ENCODE results near the gene UTP18. TPM values are rescaled to one million over a fixed set of nuclear protein-coding genes. Genes with fewer than 3 reads are reported as not detected.
"Not testable (repeated sequence)": the region's sequence is repeated elsewhere in the genome, so short reads cannot be mapped to it uniquely, and the experiment has no call there.

Gene UTP18
- total RNA-seq, 3 donors from 2014 or later (not counting 1 experiment from before 2014, with no cell fraction given): 33.5 to 40.3 (median 34.6) TPM

GRCh38 chr17:51261024-51261963, 948 bp downstream of the UTP18 start:
- H3K27me3 ChIP-seq (ENCODE audit: control insufficient read depth, insufficient read depth, low read length): no peaks in the 10 kb centered on the region
- H3K36me3 Mint-ChIP-seq: no peaks in the 10 kb centered on the region
- H3K9me3 Mint-ChIP-seq: no peaks in the 10 kb centered on the region
- H3K27me3 Mint-ChIP-seq (ENCODE audit: low read depth in 2 of 2): no peaks in the 10 kb centered on the region
- peak overlapping the region; percentile 92 for H3K4me3 Mint-ChIP-seq
- DNase-seq (no peak), ATAC-seq (no peak)
- H3K27ac ChIP-seq (ENCODE audit: low read length): peak overlapping the region; percentile 76
- intact Hi-C loops (cut with micrococcal nuclease): loop anchor here (2.0 to 5.0 kb wide), 2 partner anchors 94 to 109 kb away; partner anchors contain the start of genes NME1 and NME2
- H3K9me3 ChIP-seq (ENCODE audit: control insufficient read depth, insufficient read depth, low read length): no peaks in the 10 kb centered on the region
- H3K27ac Mint-ChIP-seq: peak overlapping the region; percentile 82 to 97
- H3K36me3 ChIP-seq (ENCODE audit: control insufficient read depth, insufficient read depth, low read length): peaks cover 16% of the 10 kb centered on the region
- H3K4me3 ChIP-seq (ENCODE audit: low read length): peak overlapping the region; percentile 53
- peaks cover 36 to 45% of the 10 kb centered on the region in 2 donors for H3K4me1 Mint-ChIP-seq
- no peak for TF ChIP-seq CTCF (IDR thresholded peaks at IDR 0.05)
- peaks cover 26% of the 10 kb centered on the region for H3K4me1 ChIP-seq (ENCODE audit: control insufficient read depth, insufficient read depth, low read length)
- WGBS (ENCODE audit: insufficient coverage): 6% methylated on average over 42 of the region's 42 CpGs

GRCh38 chr17:51263006-51263405, 2.7 kb downstream of the UTP18 start:
- Mint-ChIP-seq H3K4me1 (peaks cover 30 to 37% of the 10 kb centered on the region in 2 donors), H3K27ac (peak overlapping the region in 1 of 2 donors; percentile 21), H3K4me3 (peak overlapping the region; percentile 65), H3K27me3 (ENCODE audit: low read depth in 2 of 2) (no peaks in the 10 kb centered on the region), H3K36me3 (peaks cover 7% of the 10 kb centered on the region), H3K9me3 (no peaks in the 10 kb centered on the region)
- DNase-seq (no peak), ATAC-seq (no peak)
- Histone ChIP-seq H3K9me3 (ENCODE audit: control insufficient read depth, insufficient read depth, low read length) (no peaks in the 10 kb centered on the region), H3K27ac (ENCODE audit: low read length) (no peak overlapping the region), H3K4me1 (ENCODE audit: control insufficient read depth, insufficient read depth, low read length) (peaks cover 26% of the 10 kb centered on the region), H3K27me3 (ENCODE audit: control insufficient read depth, insufficient read depth, low read length) (no peaks in the 10 kb centered on the region), H3K36me3 (ENCODE audit: control insufficient read depth, insufficient read depth, low read length) (peaks cover 27% of the 10 kb centered on the region), H3K4me3 (ENCODE audit: low read length) (no peak overlapping the region)
- intact Hi-C loops (cut with micrococcal nuclease): loop anchor here (5.0 kb wide), 1 partner anchor 111 kb away; the partner anchor contains the start of gene NME1
- WGBS (ENCODE audit: insufficient coverage): 98% methylated on average over 3 of the region's 3 CpGs
- TF ChIP-seq CTCF (IDR thresholded peaks at IDR 0.05): no peak

- H3K9me3 ChIP-seq (ENCODE audit: control insufficient read depth, insufficient read depth, low read length); H3K9me3 Mint-ChIP-seq; H3K36me3 Mint-ChIP-seq; H3K4me3 Mint-ChIP-seq; H3K4me3 ChIP-seq (ENCODE audit: low read length); H3K27ac ChIP-seq (ENCODE audit: low read length); H3K27ac Mint-ChIP-seq; DNase-seq; ATAC-seq; H3K27me3 ChIP-seq (ENCODE audit: control insufficient read depth, insufficient read depth, low read length); H3K27me3 Mint-ChIP-seq (ENCODE audit: low read depth in 2 of 2): not testable (repeated sequence)
- peaks cover 19 to 27% of the 10 kb centered on the region in 2 donors for H3K4me1 Mint-ChIP-seq
- Histone ChIP-seq H3K36me3 (ENCODE audit: control insufficient read depth, insufficient read depth, low read length) (peaks cover 40% of the 10 kb centered on the region), H3K4me1 (ENCODE audit: control insufficient read depth, insufficient read depth, low read length) (peaks cover 14% of the 10 kb centered on the region)
- WGBS (ENCODE audit: insufficient coverage): 73% methylated on average over 4 of the region's 4 CpGs
- intact Hi-C loops (cut with micrococcal nuclease): loop anchor here (5.0 kb wide), 1 partner anchor 112 kb away; the partner anchor contains the start of gene NME1
These were observed 4.1 kb downstream of the UTP18 start for GRCh38 chr17:51264466-51264865.

- H3K36me3 Mint-ChIP-seq: peaks cover 16% of the 10 kb centered on the region
- intact Hi-C loops (cut with micrococcal nuclease): no loop called here
- H3K36me3 ChIP-seq (ENCODE audit: control insufficient read depth, insufficient read depth, low read length): peaks cover 77% of the 10 kb centered on the region
These were observed 9.6 kb downstream of the UTP18 start for GRCh38 chr17:51269991-51270390.

More at GRCh38 chr17:51269991-51270390, 9.6 kb downstream of the UTP18 start:
- H3K27me3 Mint-ChIP-seq (ENCODE audit: low read depth in 2 of 2): no peaks in the 10 kb centered on the region
- peak overlapping the region in 1 of 2 donors; percentile 11 for H3K27ac Mint-ChIP-seq
- TF ChIP-seq CTCF (IDR thresholded peaks at IDR 0.05): no peak
- H3K4me3 Mint-ChIP-seq: no peak overlapping the region
- H3K9me3 Mint-ChIP-seq: no peaks in the 10 kb centered on the region
- DNase-seq (no peak), ATAC-seq (no peak)
- WGBS (ENCODE audit: insufficient coverage): 95% methylated on average over 4 of the region's 6 CpGs
- no peaks in the 10 kb centered on the region for H3K4me1 ChIP-seq (ENCODE audit: control insufficient read depth, insufficient read depth, low read length)
- H3K27me3 ChIP-seq (ENCODE audit: control insufficient read depth, insufficient read depth, low read length): no peaks in the 10 kb centered on the region
- no peak overlapping the region for H3K4me3 ChIP-seq (ENCODE audit: low read length)
- H3K27ac ChIP-seq (ENCODE audit: low read length): no peak overlapping the region
- no peaks in the 10 kb centered on the region for H3K9me3 ChIP-seq (ENCODE audit: control insufficient read depth, insufficient read depth, low read length)
- H3K4me1 Mint-ChIP-seq: peaks cover 19 to 23% of the 10 kb centered on the region in 2 donors

Measured in natural killer cell (primary cell).